BJ (cell line): ENCODE data around the gene PDZD4. TPM values are rescaled to one million over a fixed set of nuclear protein-coding genes. Genes with fewer than 3 reads are reported as not detected.

Experiments used
- CTCF ChIA-PET: fragments of 350-600 bp; formaldehyde crosslinking; extraction: SDS; loops from one replicate; lab custom pipeline; 2021; ENCODE audit warnings: antibody characterized with exemption, inconsistent platforms; lab: Yijun Ruan, JAX
- POLR2A ChIA-PET: fragments of 300-600 bp; sonication (Branson Sonifier 250); formaldehyde crosslinking; extraction: SDS; loops from one replicate; lab custom pipeline; 2021; ENCODE audit warnings: antibody characterized with exemption; lab: Charles Lee
- DNase-seq: peaks from one replicate; pipeline ENCODE4 v3.0.0-alpha.2; 2011; ENCODE audit warnings: low read depth
- H3K27me3 ChIP-seq: 2 replicates; pipeline ENCODE4 v1.6.0; 2011; ENCODE audit warnings: low read length; ENCODE audit not compliant: control insufficient read depth, insufficient read depth
- H3K36me3 ChIP-seq: 2 replicates; pipeline ENCODE4 v1.5.1; 2011; ENCODE audit warnings: low read length; ENCODE audit not compliant: control insufficient read depth, insufficient read depth
- H3K4me3 ChIP-seq: 2 replicates; pipeline ENCODE4 v1.5.1; 2011; ENCODE audit warnings: low read depth, mild to moderate bottlenecking, control low read depth, low read length
- polyA plus RNA-seq: library from polyadenylated mRNA; depleted of rRNA; stranded (reverse); fragments of >200 nt; gene quantifications from 2 replicates; pipeline ENCODE4 v1.2.3, GENCODE V29; 2011
- TF ChIP-seq, protein P1 (sequence below): IDR thresholded peaks from 2 replicates; pipeline ENCODE4 v1.5.1; 2011; ENCODE audit warnings: low read depth, mild to moderate bottlenecking, control low read depth, inconsistent platforms, low read length, moderate library complexity; ENCODE audit not compliant: insufficient read depth

PDZD4 gene
- polyA plus RNA-seq, 1 experiment, result 0.82 TPM

DNA sequence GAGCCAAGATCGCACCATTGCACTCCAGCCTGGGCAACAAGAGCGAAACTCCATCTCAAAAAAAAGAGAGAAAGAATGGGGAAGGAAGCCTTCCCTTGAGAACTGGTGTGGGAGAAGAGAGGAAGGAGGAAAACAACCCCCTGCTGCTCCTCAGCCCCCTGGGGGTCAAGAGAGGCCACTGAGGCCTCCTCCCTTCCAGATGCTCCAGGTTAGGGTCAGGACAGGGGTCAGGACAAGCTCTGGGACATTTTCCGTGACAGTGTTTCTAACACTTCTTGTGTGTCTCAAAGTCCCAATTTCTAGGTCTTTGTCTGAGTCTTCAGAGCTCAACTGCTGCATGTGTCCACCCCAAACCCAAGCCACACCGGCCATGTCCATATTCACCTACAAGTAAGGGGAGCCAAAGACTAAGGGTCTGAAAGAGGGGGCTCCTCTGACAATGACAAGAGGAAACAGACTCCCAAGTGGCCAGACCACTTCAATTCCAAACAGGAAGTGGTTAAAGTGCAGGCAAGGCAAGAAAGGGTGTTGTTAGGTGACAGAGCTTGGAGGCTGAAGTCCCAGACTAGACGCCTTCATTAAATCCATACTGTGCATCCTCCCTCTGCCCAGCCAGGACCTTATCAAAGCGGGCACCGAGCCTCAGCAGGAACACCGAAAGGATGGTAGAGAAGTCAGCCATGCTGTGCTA lies 47.4 kb upstream of the PDZD4 start:
- no peak for DNase-seq
- no peak overlapping the region for H3K4me3 ChIP-seq
- no peaks in the 10 kb centered on the region for H3K27me3 ChIP-seq
- H3K36me3 ChIP-seq, result peaks cover 2% of the 10 kb centered on the region
- CTCF ChIA-PET, result no interaction called here
- TF ChIP-seq, protein P1, sequence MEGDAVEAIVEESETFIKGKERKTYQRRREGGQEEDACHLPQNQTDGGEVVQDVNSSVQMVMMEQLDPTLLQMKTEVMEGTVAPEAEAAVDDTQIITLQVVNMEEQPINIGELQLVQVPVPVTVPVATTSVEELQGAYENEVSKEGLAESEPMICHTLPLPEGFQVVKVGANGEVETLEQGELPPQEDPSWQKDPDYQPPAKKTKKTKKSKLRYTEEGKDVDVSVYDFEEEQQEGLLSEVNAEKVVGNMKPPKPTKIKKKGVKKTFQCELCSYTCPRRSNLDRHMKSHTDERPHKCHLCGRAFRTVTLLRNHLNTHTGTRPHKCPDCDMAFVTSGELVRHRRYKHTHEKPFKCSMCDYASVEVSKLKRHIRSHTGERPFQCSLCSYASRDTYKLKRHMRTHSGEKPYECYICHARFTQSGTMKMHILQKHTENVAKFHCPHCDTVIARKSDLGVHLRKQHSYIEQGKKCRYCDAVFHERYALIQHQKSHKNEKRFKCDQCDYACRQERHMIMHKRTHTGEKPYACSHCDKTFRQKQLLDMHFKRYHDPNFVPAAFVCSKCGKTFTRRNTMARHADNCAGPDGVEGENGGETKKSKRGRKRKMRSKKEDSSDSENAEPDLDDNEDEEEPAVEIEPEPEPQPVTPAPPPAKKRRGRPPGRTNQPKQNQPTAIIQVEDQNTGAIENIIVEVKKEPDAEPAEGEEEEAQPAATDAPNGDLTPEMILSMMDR, result no peak
- POLR2A ChIA-PET, result no interaction called here

DNA sequence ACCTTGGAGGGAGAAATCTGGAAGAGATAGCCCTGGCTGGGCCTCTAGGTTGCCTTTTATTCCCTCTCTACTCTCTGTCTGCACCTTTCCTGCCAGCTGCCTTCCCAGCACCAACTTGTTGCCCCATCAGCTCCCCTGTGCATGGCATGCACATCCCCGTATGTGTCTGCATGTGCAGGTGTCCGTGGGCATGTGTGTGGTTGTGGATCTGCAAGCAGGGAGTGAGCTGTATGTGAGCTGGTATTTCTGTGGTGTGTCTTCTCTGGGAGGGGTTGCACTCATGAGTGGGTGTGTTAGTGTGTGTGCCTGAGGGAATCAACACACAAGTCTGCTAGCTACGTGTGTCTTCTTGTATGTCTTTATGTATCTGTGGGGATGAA lies 45.8 kb upstream of the PDZD4 start:
- Histone ChIP-seq H3K4me3 (no peak overlapping the region), H3K27me3 (no peaks in the 10 kb centered on the region), H3K36me3 (peaks cover 3% of the 10 kb centered on the region)
- DNase-seq, result no peak
- ChIA-PET CTCF (no interaction called here), POLR2A (no interaction called here)
- TF ChIP-seq, protein P1, result no peak

DNA sequence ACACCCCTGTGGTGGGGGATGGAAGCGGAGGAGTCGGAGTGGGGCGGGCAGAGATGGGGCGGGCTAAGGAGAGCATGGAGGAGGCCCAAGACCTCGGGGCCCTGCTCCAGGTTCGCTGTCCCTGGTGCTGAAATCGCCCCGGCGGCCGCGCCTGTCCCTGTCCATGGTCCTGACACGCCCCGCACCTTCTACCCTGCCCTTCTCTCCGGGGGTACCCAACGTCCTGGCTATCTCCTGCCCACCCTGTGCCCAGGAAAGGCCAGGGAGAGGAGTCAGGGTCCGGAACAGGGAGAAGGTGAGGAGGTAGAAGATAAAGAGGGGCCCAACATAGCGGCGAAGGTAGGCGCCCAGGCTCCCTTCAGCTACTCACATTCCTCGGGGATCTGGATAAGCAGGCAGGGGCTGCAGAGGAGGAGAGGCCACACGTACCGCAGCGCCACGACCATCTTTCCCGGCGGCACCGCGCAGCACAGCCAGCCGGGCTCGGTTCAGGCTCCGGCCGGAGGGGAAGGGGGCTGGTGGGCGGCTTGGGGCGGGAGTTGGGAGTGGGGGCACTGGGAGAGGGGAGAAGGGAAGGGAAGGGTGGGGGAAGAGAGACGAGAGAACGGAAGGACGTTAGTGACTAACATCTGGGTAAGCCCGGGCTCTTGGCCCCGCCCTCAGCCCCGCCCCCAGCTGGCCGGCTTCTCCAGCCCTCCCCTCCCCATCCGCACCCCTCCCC lies 45.2 kb upstream of the PDZD4 start:
- TF ChIP-seq, protein P1, result no peak
- H3K27me3 ChIP-seq, result no peaks in the 10 kb centered on the region
- no peak for DNase-seq
- H3K4me3 ChIP-seq, result no peak overlapping the region
- ChIA-PET CTCF (no interaction called here), POLR2A (no interaction called here)
- H3K36me3 ChIP-seq, result peaks cover 3% of the 10 kb centered on the region

GRCh38 chrX:153874366-153875125 lies 44.2 kb upstream of the PDZD4 start:
- no peak for DNase-seq
- no peak overlapping the region for H3K4me3 ChIP-seq
- H3K36me3 ChIP-seq, result peaks cover 6% of the 10 kb centered on the region
- H3K27me3 ChIP-seq, result no peaks in the 10 kb centered on the region
- POLR2A ChIA-PET, result no interaction called here
- CTCF ChIA-PET, result no interaction called here
- TF ChIP-seq, protein P1, result no peak

- CTCF ChIA-PET, result no interaction called here
- TF ChIP-seq, protein P1, result no peak
- Histone ChIP-seq H3K4me3 (no peak overlapping the region), H3K27me3 (no peaks in the 10 kb centered on the region), H3K36me3 (peaks cover 7% of the 10 kb centered on the region)
- DNase-seq, result no peak
- POLR2A ChIA-PET, result no interaction called here
These were observed 43.7 kb upstream of the PDZD4 start for GRCh38 chrX:153874085-153874365.
